Measurements from ENCODE around the gene CRNKL1. TPM values are rescaled to one million over a fixed set of nuclear protein-coding genes. Genes with fewer than 3 reads are reported as not detected.

Gene CRNKL1
- total RNA-seq, 1 donor from 2014 or later, result 21.9 TPM

DNA sequence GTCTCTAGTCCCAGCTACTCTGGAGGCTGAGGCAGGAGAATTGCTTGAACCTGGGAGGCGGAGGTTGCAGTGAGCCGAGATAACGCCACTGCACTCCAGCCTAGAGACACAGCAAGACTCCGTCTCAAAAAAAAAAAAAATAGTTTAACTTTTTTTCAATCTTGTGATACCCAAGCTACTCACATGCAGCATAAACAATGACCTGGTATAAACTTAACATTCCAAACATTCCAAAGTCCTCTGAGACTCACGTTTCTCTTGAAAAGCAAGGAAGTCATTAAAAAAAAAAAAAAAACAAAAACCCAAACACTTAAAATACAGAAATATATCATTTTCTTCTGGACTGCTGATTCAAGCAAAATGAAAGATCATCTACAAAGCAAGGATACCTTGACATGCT is 14.3 kb downstream of the CRNKL1 start:
- H3K9me3 Mint-ChIP-seq (ENCODE audit: unreplicated experiment), result no peaks in the 10 kb centered on the region
- peaks cover 16% of the 10 kb centered on the region for H3K4me1 Mint-ChIP-seq (ENCODE audit: unreplicated experiment)
- no peak for DNase-seq (ENCODE audit: extremely low spot score, unreplicated experiment)
- H3K4me3 Mint-ChIP-seq (ENCODE audit: unreplicated experiment), result no peak overlapping the region
- H3K27me3 Mint-ChIP-seq (ENCODE audit: unreplicated experiment), result no peaks in the 10 kb centered on the region
- H3K27ac Mint-ChIP-seq (ENCODE audit: unreplicated experiment), result peak overlapping the region; percentile 77
- peaks cover 70% of the 10 kb centered on the region for H3K36me3 Mint-ChIP-seq (ENCODE audit: unreplicated experiment)
- TF ChIP-seq, protein P1, sequence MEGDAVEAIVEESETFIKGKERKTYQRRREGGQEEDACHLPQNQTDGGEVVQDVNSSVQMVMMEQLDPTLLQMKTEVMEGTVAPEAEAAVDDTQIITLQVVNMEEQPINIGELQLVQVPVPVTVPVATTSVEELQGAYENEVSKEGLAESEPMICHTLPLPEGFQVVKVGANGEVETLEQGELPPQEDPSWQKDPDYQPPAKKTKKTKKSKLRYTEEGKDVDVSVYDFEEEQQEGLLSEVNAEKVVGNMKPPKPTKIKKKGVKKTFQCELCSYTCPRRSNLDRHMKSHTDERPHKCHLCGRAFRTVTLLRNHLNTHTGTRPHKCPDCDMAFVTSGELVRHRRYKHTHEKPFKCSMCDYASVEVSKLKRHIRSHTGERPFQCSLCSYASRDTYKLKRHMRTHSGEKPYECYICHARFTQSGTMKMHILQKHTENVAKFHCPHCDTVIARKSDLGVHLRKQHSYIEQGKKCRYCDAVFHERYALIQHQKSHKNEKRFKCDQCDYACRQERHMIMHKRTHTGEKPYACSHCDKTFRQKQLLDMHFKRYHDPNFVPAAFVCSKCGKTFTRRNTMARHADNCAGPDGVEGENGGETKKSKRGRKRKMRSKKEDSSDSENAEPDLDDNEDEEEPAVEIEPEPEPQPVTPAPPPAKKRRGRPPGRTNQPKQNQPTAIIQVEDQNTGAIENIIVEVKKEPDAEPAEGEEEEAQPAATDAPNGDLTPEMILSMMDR (IDR thresholded peaks at IDR 0.05), result no peak

DNA sequence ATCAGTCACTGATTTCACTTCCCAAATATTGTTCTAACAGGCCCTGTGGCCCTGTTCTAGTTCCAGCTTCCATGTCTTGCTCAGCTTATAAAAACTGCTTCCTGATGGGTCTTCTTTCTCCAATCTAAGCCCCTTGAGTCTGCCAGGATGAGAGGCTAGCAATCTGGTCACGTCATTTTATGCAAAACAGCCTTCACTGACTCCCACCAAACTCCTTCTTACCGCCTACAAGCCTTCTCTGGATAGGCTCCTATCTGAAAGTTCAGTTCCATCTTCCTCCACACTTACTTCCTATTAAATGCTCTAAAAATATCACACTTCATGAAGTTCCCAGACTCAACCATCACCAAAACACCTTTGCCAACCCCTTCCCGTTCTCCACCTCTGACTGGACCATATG is 15.5 kb downstream of the CRNKL1 start:
- Mint-ChIP-seq H3K9me3 (ENCODE audit: unreplicated experiment) (no peaks in the 10 kb centered on the region), H3K27ac (ENCODE audit: unreplicated experiment) (peak overlapping the region; percentile 21), H3K36me3 (ENCODE audit: unreplicated experiment) (peaks cover 65% of the 10 kb centered on the region), H3K4me3 (ENCODE audit: unreplicated experiment) (no peak overlapping the region), H3K4me1 (ENCODE audit: unreplicated experiment) (peaks cover 16% of the 10 kb centered on the region), H3K27me3 (ENCODE audit: unreplicated experiment) (no peaks in the 10 kb centered on the region)
- TF ChIP-seq, protein P1 (IDR thresholded peaks at IDR 0.05), result no peak
- no peak for DNase-seq (ENCODE audit: extremely low spot score, unreplicated experiment)

DNA sequence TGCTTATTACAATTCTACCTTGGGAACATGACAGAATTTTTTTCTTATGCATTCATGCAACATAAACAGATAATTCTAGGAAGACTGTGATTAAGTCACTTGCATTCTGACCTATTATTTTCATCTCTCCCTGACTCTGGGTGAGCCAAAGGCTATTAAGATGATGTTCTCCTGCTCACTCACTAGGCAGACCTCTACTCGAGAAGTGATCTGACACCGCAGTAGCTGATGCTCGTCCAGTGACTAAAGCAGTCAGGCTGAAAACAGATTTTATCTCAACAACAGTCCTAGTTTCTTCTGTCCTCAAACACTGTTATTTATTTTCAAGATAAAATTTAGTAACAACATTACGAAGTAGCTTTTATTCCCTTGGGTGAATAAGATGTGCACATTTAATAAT is 17.8 kb downstream of the CRNKL1 start:
- no peak overlapping the region for H3K4me3 Mint-ChIP-seq (ENCODE audit: unreplicated experiment)
- DNase-seq (ENCODE audit: extremely low spot score, unreplicated experiment), result no peak
- H3K27ac Mint-ChIP-seq (ENCODE audit: unreplicated experiment), result no peak overlapping the region
- no peaks in the 10 kb centered on the region for H3K9me3 Mint-ChIP-seq (ENCODE audit: unreplicated experiment)
- no peaks in the 10 kb centered on the region for H3K27me3 Mint-ChIP-seq (ENCODE audit: unreplicated experiment)
- TF ChIP-seq, protein P1 (IDR thresholded peaks at IDR 0.05), result no peak
- peaks cover 16% of the 10 kb centered on the region for H3K4me1 Mint-ChIP-seq (ENCODE audit: unreplicated experiment)
- peaks cover 54% of the 10 kb centered on the region for H3K36me3 Mint-ChIP-seq (ENCODE audit: unreplicated experiment)

DNA sequence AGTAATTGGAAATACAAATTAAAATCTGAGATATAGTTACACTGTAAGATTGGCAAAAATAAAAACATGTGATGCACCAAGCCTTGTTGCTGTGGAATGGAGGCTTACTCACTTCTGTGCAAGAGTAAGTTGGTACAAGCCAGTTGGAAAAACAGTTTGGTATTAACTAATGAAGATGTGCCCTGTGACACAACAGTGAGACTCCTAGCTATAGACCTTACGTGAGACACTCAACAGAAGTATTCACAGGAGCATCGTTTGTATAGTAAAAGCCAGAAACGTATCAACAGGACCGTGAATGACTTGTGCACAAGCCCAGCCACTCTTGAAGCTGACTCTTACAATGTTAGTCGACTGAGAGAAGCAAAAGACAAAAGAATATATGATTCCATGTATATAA is 20.5 kb downstream of the CRNKL1 start:
- H3K9me3 Mint-ChIP-seq (ENCODE audit: unreplicated experiment), result no peaks in the 10 kb centered on the region
- TF ChIP-seq, protein P1 (IDR thresholded peaks at IDR 0.05), result no peak

DNA sequence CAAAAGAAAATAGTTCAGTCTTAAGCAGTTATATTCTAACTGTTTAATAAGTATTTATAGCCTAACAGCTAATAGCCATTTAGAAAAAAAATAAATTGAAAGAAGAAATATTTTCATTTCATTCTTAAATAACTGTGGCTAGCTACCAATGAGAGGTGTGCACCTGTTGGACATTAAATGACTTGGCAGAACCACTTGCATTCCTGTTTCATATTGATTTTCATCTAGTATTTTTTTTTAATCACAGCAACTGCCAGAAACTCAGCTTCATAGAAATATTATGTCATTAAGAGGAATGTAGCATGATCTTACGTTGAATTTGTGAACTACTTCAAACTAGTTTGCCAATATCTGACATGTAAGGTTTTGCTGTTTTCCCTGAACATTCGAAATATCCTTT is 25.0 kb downstream of the CRNKL1 start:
- Mint-ChIP-seq H3K4me3 (ENCODE audit: unreplicated experiment) (no peak overlapping the region), H3K27ac (ENCODE audit: unreplicated experiment) (no peak overlapping the region), H3K27me3 (ENCODE audit: unreplicated experiment) (no peaks in the 10 kb centered on the region), H3K36me3 (ENCODE audit: unreplicated experiment) (peaks cover 20% of the 10 kb centered on the region), H3K4me1 (ENCODE audit: unreplicated experiment) (no peaks in the 10 kb centered on the region), H3K9me3 (ENCODE audit: unreplicated experiment) (no peaks in the 10 kb centered on the region)
- TF ChIP-seq, protein P1 (IDR thresholded peaks at IDR 0.05), result no peak
- DNase-seq (ENCODE audit: extremely low spot score, unreplicated experiment), result no peak

More for the DNA sequence above, 20.5 kb downstream of the CRNKL1 start:
- Mint-ChIP-seq H3K36me3 (ENCODE audit: unreplicated experiment) (peaks cover 42% of the 10 kb centered on the region), H3K27me3 (ENCODE audit: unreplicated experiment) (no peaks in the 10 kb centered on the region), H3K4me3 (ENCODE audit: unreplicated experiment) (no peak overlapping the region), H3K27ac (ENCODE audit: unreplicated experiment) (no peak overlapping the region), H3K4me1 (ENCODE audit: unreplicated experiment) (no peaks in the 10 kb centered on the region)
- no peak for DNase-seq (ENCODE audit: extremely low spot score, unreplicated experiment)

Measured in osteocyte (in vitro differentiated cells).